Neural progenitor cell (in vitro differentiated cells): ENCODE results near the gene ZIM2.

Experiments used
- CTCF ChIP-seq: fragments of 200-600 bp; sonication (generic); IDR thresholded peaks from 2 replicates; pipeline ENCODE4 v1.5.1; 2017; ENCODE audit warnings: antibody characterized with exemption, mild to moderate bottlenecking
- EZH2 ChIP-seq: fragments of 200-600 bp; sonication (generic); IDR thresholded peaks from 2 replicates; pipeline ENCODE4 v1.6.1; 2017; ENCODE audit warnings: antibody characterized with exemption, mild to moderate bottlenecking, moderate library complexity
- EZH2phosphoT487 ChIP-seq: fragments of 200-600 bp; sonication (generic); IDR thresholded peaks from 2 replicates; pipeline ENCODE4 v1.6.1; 2017; ENCODE audit warnings: antibody characterized with exemption

- TF ChIP-seq CTCF (no peak), EZH2 (no peak), EZH2phosphoT487 (no peak)
These were observed 89.9 kb downstream of the ZIM2 start for GRCh38 chr19:56750658-56751057.
